ENCODE measurements around the gene LBR.

DNA sequence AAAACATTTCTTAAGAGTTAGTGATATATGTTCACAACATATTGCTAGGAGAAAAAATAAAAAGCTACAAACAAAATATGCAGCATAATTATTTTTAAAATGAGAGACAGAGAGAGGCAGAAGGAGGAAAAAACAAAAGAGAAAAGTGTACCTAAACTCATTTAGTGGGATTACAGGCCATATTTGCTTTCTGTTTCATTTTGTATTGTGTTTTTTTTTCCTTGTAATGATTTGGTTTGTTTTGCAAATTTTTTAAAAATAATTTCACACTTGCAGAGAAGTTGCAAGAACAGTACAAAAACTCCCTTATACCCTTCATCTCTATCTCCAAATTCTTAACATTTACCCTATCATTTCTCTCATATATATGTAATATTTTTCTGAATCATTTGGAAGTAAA is 65.0 kb downstream of the LBR start:
- no peak for TF ChIP-seq YY1 (IDR thresholded peaks at IDR 0.05; ENCODE audit: insufficient read depth, insufficient read length)
- TF ChIP-seq SUZ12 (IDR thresholded peaks at IDR 0.05; ENCODE audit: extremely low read depth, insufficient read depth, insufficient read length), result no peak

Data from NT2/D1 (cell line).